Fibroblast of lung (primary cell): ENCODE data around the gene CEP170. TPM values are rescaled to one million over a fixed set of nuclear protein-coding genes. Genes with fewer than 3 reads are reported as not detected.

Experiments used
- DNase-seq, 2 donors: peaks; one replicate each; pipeline versions ENCODE4 v3.0.0 to v3.0.0-alpha.2; 2010; ENCODE audit warnings: low read depth in 2 of 2
- H2AFZ ChIP-seq: 2 replicates; pipeline ENCODE4 v1.5.1; 2012; ENCODE audit warnings: low read length, control low read depth, inconsistent platforms
- H3K27ac ChIP-seq: 2 replicates; pipeline ENCODE4 v1.5.1; 2011; ENCODE audit warnings: low read length, control low read depth; ENCODE audit not compliant: insufficient read depth
- H3K27me3 ChIP-seq: 2 replicates; pipeline ENCODE4 v1.5.1; 2011; ENCODE audit warnings: mild to moderate bottlenecking, low read length; ENCODE audit not compliant: control insufficient read depth, insufficient read depth
- H3K36me3 ChIP-seq: 2 replicates; pipeline ENCODE4 v1.5.1; 2011; ENCODE audit warnings: low read length; ENCODE audit not compliant: control insufficient read depth, insufficient read depth
- H3K4me1 ChIP-seq: 2 replicates; pipeline ENCODE4 v1.5.1; 2011; ENCODE audit warnings: low read length; ENCODE audit not compliant: control insufficient read depth, insufficient read depth; ENCODE audit errors: extremely low read depth
- H3K4me2 ChIP-seq: 2 replicates; pipeline ENCODE4 v1.5.1; 2011; ENCODE audit warnings: low read length, control low read depth; ENCODE audit not compliant: insufficient read depth; ENCODE audit errors: extremely low read depth
- H3K4me3 ChIP-seq, 4 experiments: fragments of 200-600 bp in 1 of 4; sonication (generic) in 1 of 4; replicated peaks in 1 of 4; 2 replicates each; pipeline ENCODE4 v1.5.1; 2011 to 2016; ENCODE audit warnings: low read length in 4 of 4, low read depth in 3 of 4, mild to moderate bottlenecking in 3 of 4, control low read depth in 2 of 4, inconsistent platforms in 1 of 4, mixed read lengths in 1 of 4; ENCODE audit not compliant: insufficient read depth in 1 of 4; ENCODE audit errors: control extremely low read depth in 1 of 4
- H3K79me2 ChIP-seq: 2 replicates; pipeline ENCODE4 v1.5.1; 2012; ENCODE audit warnings: mild to moderate bottlenecking, low read length, inconsistent platforms; ENCODE audit not compliant: control insufficient read depth, insufficient read depth
- H3K9ac ChIP-seq: 2 replicates; pipeline ENCODE4 v1.5.1; 2011; ENCODE audit warnings: mild to moderate bottlenecking, low read length, control low read depth; ENCODE audit not compliant: insufficient read depth
- H3K9me3 ChIP-seq: 2 replicates; pipeline ENCODE4 v1.5.1; 2012; ENCODE audit warnings: low read depth, low read length; ENCODE audit not compliant: control insufficient read depth, insufficient read depth
- H4K20me1 ChIP-seq: 2 replicates; pipeline ENCODE4 v1.5.1; 2011; ENCODE audit warnings: low read length; ENCODE audit not compliant: control insufficient read depth, insufficient read depth; ENCODE audit errors: extremely low read depth
- EZH2 ChIP-seq: IDR thresholded peaks from 2 replicates; pipeline ENCODE4 v1.5.1; 2012; ENCODE audit warnings: low read length, control low read depth, mild to moderate bottlenecking; ENCODE audit errors: missing control alignments
- polyA plus RNA-seq, 2 donors: library from polyadenylated mRNA; depleted of rRNA in 1 of 2; stranded (reverse) in 1 of 2; unstranded in 1 of 2; fragments of >200 nt; gene quantifications; 2 replicates each; pipeline ENCODE4 v1.2.1, GENCODE V29; 2011 to 2012; ENCODE audit warnings: missing spikeins in 1 of 2
- total RNA-seq: library from RNA; depleted of rRNA; stranded (reverse); fragments of >200 nt; gene quantifications from 2 replicates; pipeline ENCODE4 v1.2.1, GENCODE V29; 2014
- TF ChIP-seq, protein P1 (sequence below), 2 donors: IDR thresholded peaks in 1 of 2; conservative IDR thresholded peaks in 1 of 2; 1 replicate in 1 of 2; 2 replicates in 1 of 2; pipeline ENCODE4 v1.5.1; 2011 to 2012; ENCODE audit warnings: low read length in 2 of 2, control low read depth in 1 of 2, inconsistent platforms in 1 of 2, low read depth in 1 of 2, mild to moderate bottlenecking in 1 of 2

CEP170 gene
- total and polyA plus RNA-seq, 2 donors (not counting 1 experiment from before 2014, with no cell fraction given): 86.0 to 92.0 TPM

DNA sequence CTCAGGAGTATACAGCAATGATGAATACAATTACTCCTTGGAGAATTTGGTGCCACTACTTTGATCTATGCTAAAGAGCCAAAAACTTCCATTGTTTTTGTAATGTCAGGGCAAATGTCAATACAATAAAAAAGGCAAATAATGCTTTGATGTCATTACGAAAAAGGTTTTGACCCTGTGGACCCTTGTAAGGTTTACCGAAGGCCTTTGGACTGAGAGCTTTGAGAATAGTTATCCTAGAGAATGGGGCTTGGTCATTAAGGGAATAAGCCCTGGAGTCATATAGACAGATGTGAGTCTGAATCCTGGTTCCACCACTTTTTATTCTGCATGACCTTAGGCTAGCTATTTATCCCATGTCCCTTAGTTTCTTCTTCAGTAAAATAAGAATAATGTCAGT lies 27.5 kb downstream of the CEP170 start:
- Histone ChIP-seq H3K4me1 (no peaks in the 10 kb centered on the region), H3K79me2 (peaks cover 94% of the 10 kb centered on the region), H3K9ac (no peak overlapping the region), H4K20me1 (no peaks in the 10 kb centered on the region), H3K36me3 (no peaks in the 10 kb centered on the region), H3K27ac (no peak overlapping the region), H3K4me2 (no peak overlapping the region), H3K4me3 (no peak overlapping the region), H3K9me3 (no peaks in the 10 kb centered on the region), H3K27me3 (no peaks in the 10 kb centered on the region), H2AFZ (no peak overlapping the region)
- DNase-seq: no peak
- TF ChIP-seq, protein P1, sequence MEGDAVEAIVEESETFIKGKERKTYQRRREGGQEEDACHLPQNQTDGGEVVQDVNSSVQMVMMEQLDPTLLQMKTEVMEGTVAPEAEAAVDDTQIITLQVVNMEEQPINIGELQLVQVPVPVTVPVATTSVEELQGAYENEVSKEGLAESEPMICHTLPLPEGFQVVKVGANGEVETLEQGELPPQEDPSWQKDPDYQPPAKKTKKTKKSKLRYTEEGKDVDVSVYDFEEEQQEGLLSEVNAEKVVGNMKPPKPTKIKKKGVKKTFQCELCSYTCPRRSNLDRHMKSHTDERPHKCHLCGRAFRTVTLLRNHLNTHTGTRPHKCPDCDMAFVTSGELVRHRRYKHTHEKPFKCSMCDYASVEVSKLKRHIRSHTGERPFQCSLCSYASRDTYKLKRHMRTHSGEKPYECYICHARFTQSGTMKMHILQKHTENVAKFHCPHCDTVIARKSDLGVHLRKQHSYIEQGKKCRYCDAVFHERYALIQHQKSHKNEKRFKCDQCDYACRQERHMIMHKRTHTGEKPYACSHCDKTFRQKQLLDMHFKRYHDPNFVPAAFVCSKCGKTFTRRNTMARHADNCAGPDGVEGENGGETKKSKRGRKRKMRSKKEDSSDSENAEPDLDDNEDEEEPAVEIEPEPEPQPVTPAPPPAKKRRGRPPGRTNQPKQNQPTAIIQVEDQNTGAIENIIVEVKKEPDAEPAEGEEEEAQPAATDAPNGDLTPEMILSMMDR (conservative IDR thresholded peaks at IDR 0.05 in 1 of 2, IDR thresholded peaks at IDR 0.05 in 1 of 2; ENCODE audit: low read depth in 1 of 2, low read length in 2 of 2): no peak
- TF ChIP-seq EZH2: no peak

DNA sequence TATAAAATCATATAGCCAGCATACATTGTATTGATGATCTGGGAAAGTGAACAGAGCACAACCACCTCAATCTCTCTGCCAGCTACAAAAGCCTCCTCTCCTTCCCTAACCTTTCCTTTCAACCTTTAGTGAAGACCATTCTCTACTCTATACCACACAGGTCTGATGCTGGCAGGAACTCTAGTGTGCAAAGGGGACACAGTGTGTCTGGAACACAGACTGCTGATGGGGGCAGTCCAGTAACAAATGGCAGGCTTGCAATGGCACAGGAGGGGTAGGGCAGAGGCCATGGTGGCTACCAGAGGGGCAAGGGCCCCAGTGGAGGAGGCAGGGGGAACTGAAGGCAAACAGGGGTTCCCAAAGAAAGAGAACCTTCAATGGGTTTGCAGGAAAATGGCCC lies 37.0 kb downstream of the CEP170 start:
- H3K4me2 ChIP-seq: no peak overlapping the region
- no peaks in the 10 kb centered on the region for H3K9me3 ChIP-seq
- TF ChIP-seq EZH2: no peak
- TF ChIP-seq, protein P1 (conservative IDR thresholded peaks at IDR 0.05 in 1 of 2, IDR thresholded peaks at IDR 0.05 in 1 of 2; ENCODE audit: low read depth in 1 of 2, low read length in 2 of 2): no peak
- peaks cover 74% of the 10 kb centered on the region for H3K79me2 ChIP-seq
- no peaks in the 10 kb centered on the region for H3K27me3 ChIP-seq
- H3K27ac ChIP-seq: no peak overlapping the region
- DNase-seq: no peak
- no peak overlapping the region for H3K9ac ChIP-seq
- peaks cover 5% of the 10 kb centered on the region for H3K36me3 ChIP-seq
- no peak overlapping the region for H3K4me3 ChIP-seq
- no peak overlapping the region for H2AFZ ChIP-seq
- no peaks in the 10 kb centered on the region for H4K20me1 ChIP-seq
- H3K4me1 ChIP-seq: peaks cover 4% of the 10 kb centered on the region

DNA sequence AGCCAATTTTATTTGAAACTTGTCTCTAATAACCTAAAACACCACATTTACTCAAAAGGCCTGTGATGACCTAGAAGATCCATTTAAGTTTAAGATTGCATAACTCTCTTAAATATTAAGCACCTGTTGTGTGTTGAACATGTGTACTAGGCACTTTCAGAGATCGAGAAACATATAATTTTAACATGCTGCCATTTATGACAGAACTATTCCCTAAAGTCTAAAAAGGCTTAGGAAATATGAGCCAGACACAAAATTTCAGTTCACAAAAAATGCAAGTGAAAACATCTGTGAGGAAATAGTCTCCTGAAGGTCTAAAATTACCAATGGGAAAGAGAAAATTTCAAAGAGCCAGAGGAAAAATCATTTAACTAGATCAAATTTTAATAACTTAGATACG lies 37.7 kb downstream of the CEP170 start:
- DNase-seq: no peak
- Histone ChIP-seq H3K36me3 (peaks cover 5% of the 10 kb centered on the region), H3K27me3 (no peaks in the 10 kb centered on the region), H3K4me1 (peaks cover 4% of the 10 kb centered on the region), H3K4me2 (no peak overlapping the region), H4K20me1 (no peaks in the 10 kb centered on the region), H3K4me3 (no peak overlapping the region), H3K9me3 (no peaks in the 10 kb centered on the region), H3K27ac (no peak overlapping the region), H3K79me2 (peaks cover 72% of the 10 kb centered on the region), H2AFZ (no peak overlapping the region), H3K9ac (no peak overlapping the region)
- TF ChIP-seq, protein P1 (conservative IDR thresholded peaks at IDR 0.05 in 1 of 2, IDR thresholded peaks at IDR 0.05 in 1 of 2; ENCODE audit: low read depth in 1 of 2, low read length in 2 of 2): no peak
- TF ChIP-seq EZH2: no peak
